HuH-7 (cell line): ENCODE data around the gene GNG7.
A peak's percentile ranks its signal among the peaks of the same experiment; 100 is the strongest.
"Not testable (repeated sequence)": the region's sequence is repeated elsewhere in the genome, so short reads cannot be mapped to it uniquely, and the experiment has no call there.

Experiments used
- DNase-seq: peaks from one replicate; pipeline ENCODE4 v3.0.0; 2011; ENCODE audit warnings: low spot score

GNG7 gene

DNA sequence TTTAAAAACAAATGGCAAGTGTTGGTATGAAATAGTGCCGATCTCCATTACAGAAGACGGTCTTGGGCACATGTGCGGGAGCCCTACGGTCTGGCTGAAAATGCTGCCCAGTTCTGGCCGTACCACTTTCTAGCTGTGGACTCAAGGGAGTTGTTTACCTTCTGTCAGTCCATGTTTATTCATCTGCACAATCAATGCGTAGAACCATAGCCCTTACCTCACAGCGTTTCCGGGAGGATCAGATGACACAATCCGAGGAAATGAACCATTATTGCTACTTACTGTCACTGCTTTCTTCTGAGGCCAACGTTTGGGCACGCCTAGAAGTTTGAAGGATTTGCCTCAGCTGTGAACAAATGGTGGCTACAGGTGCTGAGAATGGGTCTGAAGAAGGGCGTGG, 195.4 kb downstream of the GNG7 start:
- peak; percentile 72 for DNase-seq

DNA sequence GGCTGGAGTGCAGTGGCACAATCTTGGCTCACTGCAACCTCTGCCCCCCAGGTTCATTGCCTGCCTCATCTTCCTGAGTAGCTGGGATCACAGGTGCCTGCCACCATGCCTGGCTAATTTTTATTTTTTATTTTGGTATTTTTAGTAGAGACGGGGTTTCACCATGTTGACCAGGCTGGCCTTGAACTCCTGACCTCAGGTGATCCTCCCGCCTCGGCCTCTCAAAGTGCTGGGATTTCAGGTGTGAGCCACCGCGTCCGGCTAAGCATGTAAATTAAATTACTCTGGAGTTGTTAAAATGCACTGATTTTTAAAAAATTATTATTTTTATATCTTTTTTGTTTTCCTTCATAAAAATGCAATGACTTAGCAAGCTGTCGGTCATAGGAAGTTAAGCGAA, 195.8 kb downstream of the GNG7 start:
- DNase-seq = not testable (repeated sequence)

DNA sequence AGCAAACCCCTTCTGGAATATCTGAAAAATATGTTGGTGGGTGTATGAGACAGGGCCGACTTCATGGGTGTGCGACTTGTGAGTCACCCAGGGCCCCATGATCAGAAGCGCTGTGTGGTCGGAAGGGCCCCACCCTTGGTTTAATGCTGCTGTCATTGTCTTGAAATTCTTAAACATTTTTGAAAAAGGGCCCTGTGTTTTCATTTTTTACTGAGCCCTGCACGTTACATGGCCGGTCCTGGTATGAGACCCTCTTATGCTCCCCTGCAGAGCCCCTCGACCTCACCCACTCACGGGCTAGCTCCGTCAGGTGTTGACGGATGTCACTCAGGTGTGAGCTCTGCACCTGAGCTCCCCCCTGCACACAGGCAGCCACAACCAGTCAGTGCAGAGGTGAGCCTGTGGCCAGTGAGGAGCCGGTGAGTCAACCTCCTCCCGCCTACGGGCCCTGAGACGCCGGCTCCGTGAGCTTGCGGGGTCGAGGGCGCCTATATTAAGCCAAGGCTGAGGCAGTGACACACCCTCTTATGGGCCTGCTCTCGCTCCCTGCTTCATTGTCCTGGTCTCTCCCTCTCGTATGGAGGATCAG, 198.9 kb downstream of the GNG7 start:
- DNase-seq = no peak

DNA sequence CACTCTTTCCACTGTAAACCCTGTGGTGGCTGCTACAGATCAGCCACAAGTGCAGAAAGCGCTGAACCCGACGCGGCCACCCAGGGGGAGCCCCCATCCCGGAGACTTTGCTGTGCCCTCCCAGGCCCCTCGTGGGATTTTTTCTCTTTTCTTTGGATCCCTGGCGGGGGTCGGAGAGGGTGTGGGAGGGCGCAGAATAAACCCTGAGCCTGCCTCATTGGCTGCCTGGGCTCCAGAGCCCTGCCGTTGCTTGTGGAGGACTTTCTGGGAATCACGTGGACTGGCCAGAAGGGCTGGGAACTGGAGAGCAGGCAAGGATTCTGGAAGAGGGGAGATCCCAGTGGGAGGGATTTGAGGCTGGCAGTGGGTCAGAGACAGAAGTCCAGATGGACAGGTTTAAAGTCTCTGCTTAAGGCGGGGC, 201.6 kb downstream of the GNG7 start:
- no peak for DNase-seq

GRCh38 chr19:2500156-2500555, 202.3 kb downstream of the GNG7 start:
- DNase-seq = no peak

DNA sequence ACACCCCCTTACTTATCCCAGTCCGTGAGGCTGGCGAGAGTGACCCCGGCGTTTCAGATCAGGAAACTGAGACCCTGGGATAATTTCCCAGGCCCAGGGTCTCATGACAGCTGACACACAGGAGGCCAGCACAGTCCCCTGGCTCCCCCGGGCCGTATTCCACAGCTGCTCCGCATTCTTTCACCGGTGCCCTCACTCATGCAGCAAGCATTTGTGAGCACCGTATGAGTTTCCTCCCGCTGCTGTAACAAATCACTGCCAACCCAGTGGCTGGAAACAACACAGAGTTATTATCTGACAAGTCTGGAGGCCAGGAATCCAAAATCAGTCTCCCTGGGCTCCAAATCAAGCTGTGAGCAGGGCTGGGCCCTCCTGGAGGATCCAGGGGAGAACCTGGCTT, 205.3 kb downstream of the GNG7 start:
- DNase-seq = no peak

DNA sequence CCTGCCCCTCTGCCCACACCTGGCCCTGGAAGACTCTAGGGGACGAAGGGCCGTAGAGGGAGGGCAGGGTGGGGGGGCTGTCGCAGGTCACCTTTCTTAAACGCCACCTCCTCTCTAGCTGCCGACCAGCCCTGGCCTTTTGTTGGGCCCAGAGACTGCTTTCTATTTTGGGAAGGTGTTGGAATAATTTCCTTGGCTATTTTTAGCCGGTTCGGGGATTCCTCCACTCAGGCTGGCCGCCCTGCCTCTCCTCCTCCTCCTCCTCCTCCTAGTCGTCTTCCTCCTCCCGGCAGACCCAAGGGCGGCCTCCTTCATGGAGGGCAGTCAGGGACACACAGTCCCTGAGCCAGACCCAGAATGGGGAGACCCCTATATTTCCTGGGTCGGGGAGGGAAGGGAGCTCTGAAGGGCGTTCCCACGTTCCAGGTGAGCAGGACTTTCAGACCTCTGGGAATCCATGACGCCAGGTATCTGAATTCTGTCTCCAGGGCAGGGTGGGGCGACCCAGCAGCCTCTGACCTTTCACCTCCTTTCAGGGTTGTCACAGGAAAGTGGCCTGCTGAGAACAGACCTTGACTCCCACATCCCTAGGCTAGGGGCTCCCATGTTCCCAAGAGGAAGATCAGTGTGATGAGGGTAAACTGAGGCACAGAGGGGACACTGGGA, 206.7 kb downstream of the GNG7 start:
- no peak for DNase-seq

GRCh38 chr19:2495130-2495641, 207.3 kb downstream of the GNG7 start:
- no peak for DNase-seq

- DNase-seq = peak; percentile 71
These were observed 207.9 kb downstream of the GNG7 start for GRCh38 chr19:2494447-2495129.

DNA sequence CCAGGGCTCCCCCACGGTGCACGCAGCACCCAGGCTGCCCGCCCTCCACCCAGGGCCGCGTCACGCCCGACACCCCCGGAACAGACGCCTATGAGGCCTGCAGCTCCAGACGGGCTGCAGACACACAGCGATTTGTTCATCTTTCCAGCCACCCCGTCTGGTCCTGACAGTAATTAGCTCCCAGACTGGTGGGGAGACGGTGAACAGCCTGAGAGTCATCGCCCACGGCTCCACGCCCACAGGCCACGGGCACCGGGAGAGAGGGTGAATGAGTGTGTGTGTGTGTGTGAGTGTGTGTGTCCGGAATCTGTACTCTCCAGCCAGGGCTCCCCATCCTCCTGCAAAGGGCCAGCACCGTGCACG, 208.4 kb downstream of the GNG7 start:
- no peak for DNase-seq

DNA sequence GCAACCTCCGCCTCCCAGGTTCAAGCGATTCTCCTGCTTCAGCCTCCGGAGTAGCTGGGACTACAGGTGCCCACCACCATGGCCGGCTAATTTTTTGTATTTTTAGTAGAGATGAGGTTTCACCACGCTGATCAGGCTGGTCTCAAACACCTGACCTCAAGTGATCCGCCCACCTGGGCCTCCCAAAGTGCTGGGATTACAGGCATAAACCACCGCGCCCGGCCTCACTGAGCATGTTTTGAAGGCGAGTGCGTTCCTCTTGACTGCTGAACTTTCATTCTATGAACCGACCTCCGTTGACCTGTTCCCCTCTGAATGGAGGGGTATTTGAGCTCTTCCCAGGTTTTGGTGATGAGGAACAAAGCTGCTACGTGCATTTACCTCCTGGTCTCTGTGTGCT, 209.0 kb downstream of the GNG7 start:
- DNase-seq = not testable (repeated sequence)

GRCh38 chr19:2492870-2493269, 209.6 kb downstream of the GNG7 start:
- DNase-seq = no peak

GRCh38 chr19:2491130-2491801, 211.2 kb downstream of the GNG7 start:
- no peak for DNase-seq

DNA sequence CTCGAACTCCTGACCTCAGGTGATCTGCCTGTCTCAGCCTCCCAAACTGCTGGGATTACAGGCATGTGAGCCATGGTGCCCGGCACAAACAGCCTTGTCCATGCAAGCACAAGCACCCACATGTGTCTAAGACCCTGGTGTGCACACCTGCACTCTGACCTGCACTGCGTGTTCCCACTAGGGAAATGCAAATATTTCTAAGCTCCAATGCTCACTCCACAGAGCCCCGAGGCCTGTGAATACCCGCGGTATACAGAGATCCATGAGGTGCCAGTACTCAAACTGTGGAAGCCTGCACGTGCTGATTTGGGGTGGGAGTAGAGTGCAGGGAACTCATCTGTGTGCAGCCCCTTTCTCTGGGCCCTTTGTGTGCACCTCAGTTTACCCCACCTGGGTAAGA, 211.8 kb downstream of the GNG7 start:
- no peak for DNase-seq

- DNase-seq = no peak
These were observed 213.4 kb downstream of the GNG7 start for GRCh38 chr19:2488942-2489731.

DNA sequence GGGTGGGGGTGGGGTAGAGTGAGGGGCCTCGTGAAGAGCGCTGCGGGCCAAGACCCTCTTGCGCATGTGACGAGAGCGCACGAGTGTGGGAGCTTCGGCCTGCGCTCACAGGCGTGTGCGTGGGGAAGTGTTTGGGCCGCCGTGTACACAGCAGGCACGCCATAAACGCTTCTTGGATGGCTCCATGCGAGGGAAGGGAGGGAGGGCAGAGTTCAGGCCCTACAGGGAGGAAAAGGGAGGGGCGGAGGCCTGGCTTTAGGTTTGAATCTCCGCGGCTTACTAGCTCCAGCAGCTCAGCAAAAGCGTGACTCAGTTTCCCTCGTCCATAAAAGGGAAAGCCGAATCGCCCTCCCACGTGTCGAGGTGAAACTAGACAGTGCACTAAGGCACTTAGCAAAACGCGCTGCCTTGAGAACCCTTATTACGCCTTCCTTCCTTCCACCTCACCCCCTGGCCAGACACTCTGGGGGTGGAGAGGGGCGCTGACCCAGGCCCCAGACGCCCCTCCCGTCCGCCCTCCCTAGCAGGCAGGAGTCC, 214.0 kb downstream of the GNG7 start:
- DNase-seq = no peak

GRCh38 chr19:2487842-2488241, 214.7 kb downstream of the GNG7 start:
- no peak for DNase-seq

- DNase-seq = no peak
These were observed 215.4 kb downstream of the GNG7 start for GRCh38 chr19:2487090-2487489.

GRCh38 chr19:2485428-2485827, 217.1 kb downstream of the GNG7 start:
- no peak for DNase-seq

- no peak for DNase-seq
These were observed 218.1 kb downstream of the GNG7 start for GRCh38 chr19:2484178-2484937.
